ENCODE measurements around the gene ACAA2.

Gene ACAA2

GRCh38 chr18:49762191-49763077, 50.9 kb downstream of the ACAA2 start:
- FAIRE-seq, result no peak

GRCh38 chr18:49761771-49762170, 51.6 kb downstream of the ACAA2 start:
- FAIRE-seq, result no peak

DNA sequence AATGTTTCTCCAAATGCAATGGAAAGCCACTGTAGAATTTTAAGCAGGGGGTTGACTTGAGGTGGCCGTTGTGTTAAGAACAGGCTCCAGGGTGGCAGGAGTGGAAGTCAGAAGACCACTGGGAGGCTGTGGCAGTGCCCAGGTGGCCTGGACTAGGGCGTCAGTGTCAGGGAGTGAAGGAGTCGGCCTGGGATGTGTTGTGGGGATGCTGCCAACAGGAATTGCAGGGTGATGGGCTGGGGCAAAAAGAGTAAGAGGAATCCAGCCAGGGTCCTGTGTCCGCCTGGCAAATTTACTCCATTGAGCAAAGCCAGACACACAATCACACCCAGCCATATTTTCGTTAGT, 55.1 kb downstream of the ACAA2 start:
- FAIRE-seq, result no peak

DNA sequence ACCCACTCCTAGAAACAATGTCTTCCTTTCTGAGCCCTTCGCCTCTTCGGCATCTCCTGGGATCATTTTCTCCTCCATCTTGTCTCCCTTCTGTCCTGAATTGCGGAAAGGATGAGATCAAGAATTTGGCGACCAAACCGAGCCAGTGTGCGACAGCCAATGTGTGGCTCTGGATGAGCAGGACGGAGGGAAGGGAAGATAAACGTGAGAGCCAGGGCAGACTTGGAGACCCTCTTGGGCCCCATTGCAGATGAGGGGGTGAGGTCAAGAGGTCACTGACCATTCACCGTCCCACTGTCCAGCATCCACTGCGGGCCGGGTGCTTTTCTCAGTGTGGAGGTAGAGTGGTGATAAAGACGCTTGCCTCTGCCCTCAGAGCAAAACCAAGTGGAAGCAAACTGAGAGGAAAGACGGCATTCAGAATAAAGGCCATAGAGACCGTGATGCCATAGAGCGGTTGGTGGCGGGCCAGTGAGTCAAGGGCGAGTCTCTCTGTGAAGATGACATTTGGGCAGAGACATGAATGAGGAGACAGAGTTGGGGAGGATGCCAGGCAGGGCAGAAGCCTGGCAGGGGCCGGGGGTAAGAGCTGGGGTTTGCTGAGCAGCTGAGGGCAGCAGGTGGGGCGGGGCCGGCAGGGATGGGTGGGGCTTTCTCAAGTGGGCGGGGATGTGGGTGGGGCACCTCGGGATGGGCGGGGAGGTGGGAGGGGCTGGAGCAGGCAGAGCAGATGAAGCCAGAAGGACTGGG, 55.6 kb downstream of the ACAA2 start:
- FAIRE-seq, result no peak

GRCh38 chr18:49756671-49757362, 56.5 kb downstream of the ACAA2 start:
- no peak for FAIRE-seq

GRCh38 chr18:49756135-49756534, 57.2 kb downstream of the ACAA2 start:
- FAIRE-seq, result no peak

DNA sequence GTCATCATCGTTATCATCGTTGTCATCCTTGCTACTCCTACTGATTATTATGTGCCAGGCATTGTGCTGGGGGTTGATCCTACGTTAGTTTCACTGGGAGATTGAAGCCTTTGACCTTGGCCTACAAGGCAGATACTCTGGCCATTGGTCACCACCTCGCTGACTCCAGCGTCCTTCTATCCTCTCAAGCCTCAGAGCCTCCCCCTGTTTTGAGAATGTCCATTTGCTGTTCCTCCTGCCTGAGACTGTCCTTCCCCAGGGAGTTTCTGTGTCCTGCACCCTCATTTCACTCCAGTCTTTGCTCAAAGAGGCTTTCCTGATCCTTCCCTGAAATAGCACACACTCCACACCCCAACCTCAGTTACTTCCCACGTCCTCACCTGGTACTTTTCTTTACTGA, 57.8 kb downstream of the ACAA2 start:
- no peak for FAIRE-seq

DNA sequence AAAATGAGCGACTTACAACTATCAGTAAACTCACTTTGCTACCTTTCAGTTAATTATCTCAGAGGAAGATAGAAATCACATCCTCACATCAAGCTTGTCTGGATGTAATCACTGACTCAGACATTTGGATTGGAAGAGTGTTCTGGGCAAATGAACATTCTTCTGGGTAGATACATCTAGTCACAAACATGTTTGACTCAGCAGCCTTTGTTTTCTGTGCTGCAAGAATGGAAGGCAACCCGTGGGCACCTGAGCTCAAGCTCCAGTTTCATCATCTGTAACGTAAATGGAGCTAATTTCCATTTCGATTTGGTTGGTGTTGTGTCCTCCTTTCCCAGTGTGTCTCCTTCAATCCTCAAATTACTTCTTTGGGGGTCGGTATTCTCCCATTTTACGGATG, 58.5 kb downstream of the ACAA2 start:
- no peak for FAIRE-seq

DNA sequence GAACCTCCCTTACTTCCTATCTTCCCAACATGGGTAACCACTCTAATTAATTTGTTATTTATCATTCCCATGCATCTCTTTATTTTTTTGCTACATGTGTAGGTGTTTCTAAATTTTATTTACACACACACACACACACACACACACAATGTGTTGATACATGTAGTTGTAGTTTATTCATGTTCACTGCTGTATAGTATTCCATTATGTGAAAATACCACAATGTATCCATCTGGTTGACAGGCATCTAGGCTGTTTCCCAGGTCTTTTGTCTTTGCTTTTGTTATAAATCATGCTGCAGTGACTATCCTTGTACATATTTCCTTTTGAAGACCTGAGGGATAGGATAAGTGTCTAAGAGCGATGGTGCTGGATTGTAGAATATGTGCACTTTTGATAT, 59.7 kb downstream of the ACAA2 start:
- FAIRE-seq, result no peak

- FAIRE-seq, result no peak
These were observed 61.3 kb downstream of the ACAA2 start for GRCh38 chr18:49752095-49752457.

GRCh38 chr18:49751427-49752094, 61.8 kb downstream of the ACAA2 start:
- FAIRE-seq, result no peak

- FAIRE-seq, result no peak
These were observed 63.8 kb downstream of the ACAA2 start for GRCh38 chr18:49749563-49749962.

GRCh38 chr18:49747876-49748275, 65.5 kb downstream of the ACAA2 start:
- FAIRE-seq, result no peak

- FAIRE-seq, result no peak
These were observed 68.0 kb downstream of the ACAA2 start for GRCh38 chr18:49745045-49746014.

DNA sequence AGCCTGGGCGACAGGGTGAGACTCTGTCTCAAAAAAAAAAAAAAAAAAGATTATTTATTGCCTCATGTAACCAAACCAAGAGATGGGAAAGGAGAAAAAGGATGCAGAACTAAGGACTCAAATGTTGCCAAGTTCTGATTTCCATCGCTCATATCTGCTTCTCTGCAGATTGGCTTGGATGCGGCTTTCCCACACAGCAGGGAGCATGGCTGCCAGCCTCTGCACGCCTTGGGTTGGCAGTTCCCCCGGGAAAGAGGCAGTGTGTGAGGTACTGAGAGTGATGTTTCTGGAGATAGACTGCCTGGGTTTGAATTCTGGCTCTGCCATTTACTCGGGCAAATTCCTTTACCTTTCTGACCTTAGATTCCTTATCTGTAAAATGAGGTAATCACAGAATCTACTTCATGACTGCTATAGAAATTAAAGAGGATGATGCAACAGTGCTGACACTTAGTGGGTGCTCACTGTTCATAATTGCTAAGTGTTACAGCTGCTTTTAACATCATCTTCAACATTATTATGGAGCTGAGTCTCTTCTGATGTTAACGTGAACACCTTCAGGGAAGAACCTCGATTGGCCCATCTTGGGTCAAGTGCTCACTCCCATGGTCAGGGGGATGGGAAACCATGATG, 68.8 kb downstream of the ACAA2 start:
- no peak for FAIRE-seq

- FAIRE-seq, result no peak
These were observed 70.2 kb downstream of the ACAA2 start for GRCh38 chr18:49743117-49743567.

DNA sequence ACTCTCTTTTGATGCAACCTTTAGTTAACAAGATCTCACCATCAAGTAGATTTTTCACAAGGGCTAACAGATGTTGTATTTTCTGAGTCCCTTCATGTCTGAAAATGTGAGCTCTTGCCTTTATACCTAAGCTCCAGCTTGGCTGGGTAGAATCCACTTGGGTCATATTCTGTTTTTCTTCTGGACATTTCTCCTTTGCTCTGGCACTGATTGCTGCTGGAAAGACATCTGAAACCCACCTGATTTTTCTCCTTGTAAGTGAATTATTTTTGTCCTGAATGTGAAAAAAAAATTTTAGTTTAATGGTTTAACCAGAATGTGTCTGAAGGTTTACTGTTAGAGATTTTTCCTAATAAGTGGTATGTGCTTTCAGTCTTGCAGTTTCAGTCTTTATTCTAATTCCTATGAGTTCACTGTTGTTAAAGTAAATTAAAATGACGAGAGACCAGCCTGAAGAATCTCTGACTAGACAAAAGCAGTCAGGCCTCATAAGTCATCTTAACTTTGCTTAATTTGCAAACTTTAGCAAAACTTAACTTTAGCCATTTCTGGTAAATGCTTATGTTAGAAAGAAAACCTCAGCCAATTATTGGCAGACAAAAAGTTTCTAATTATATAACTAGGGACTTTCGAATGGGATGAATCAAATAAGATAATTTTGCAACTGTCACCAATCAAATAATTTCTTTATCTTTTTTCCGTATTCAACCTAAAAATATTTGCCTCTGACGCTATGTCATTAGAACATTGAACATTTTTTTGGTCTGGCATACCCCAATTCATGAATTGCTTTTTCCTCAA, 70.8 kb downstream of the ACAA2 start:
- no peak for FAIRE-seq

DNA sequence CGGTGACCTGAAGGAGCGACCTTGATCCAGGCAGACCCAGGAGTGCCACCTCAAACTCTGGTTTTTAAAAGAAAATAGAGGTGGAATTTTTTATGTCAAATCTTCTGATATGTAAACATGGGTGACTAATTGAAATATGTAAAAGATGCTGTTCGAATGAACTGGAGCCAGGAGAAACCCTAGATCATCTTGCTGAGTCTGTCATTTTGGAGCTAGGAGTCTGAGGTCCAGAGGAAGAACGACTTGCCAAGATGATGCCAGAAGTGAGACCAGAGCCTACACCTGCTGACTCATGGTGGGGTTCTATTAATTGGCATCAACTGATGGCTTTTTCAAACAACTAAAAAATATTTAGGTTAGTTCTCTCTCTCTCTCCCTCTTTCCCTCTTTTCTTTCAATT, 74.1 kb downstream of the ACAA2 start:
- no peak for FAIRE-seq

DNA sequence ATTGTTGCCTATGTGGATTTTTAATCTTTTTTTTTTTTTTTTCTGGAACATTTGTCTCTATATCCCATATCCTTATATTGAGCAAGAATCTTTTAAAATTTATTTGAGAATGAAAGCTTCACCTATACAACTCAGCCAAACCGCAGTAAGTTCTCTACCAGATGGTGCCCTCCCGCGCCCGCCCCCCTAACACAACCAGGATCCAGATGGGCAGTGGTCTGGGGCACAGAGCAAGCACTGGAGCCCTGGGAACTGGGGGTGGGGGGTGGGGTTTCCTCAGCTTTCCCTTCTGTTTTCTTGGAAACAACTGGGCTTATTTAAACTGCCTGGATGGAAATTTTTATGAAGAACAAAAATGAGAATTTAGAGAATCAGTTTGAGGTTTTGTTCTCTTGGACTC, 74.6 kb downstream of the ACAA2 start:
- FAIRE-seq, result no peak

DNA sequence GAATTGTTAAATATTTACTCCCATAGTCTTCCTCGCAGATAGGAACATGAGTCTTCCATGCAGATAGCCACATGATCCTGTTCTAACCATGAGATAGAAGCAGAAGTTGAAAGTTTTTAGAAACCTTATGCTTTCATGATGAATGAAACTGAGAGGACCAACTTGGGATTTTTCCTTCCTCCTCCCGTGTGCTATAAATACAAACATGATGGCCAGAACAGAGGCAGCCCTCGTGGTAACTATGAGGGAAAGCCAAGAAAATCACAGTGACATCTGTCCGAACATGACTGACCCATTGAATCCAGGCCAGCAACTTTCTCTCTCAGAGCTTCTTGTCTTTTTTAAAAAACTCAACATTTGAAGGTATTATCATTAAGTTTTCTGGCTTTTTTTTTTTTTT, 78.5 kb downstream of the ACAA2 start:
- FAIRE-seq, result no peak

All from TTC549 (cell line).